Raji (cell line): ENCODE data around the gene GRM5.

Experiments used
- POLR2A ChIP-seq: IDR thresholded peaks from 2 replicates; pipeline ENCODE4 v1.6.1; 2011; ENCODE audit warnings: low read depth, low read length, control low read depth; ENCODE audit not compliant: insufficient read depth

GRM5 gene

GRCh38 chr11:88533001-88533400, 532.8 kb downstream of the GRM5 start:
- no peak for TF ChIP-seq POLR2A

GRCh38 chr11:88531831-88532230, 534.0 kb downstream of the GRM5 start:
- no peak for TF ChIP-seq POLR2A

- no peak for TF ChIP-seq POLR2A
Observed at GRCh38 chr11:88529426-88529825, 536.4 kb downstream of the GRM5 start.

GRCh38 chr11:88523386-88524071, 542.3 kb downstream of the GRM5 start:
- no peak for TF ChIP-seq POLR2A

GRCh38 chr11:88522624-88523385, 543.0 kb downstream of the GRM5 start:
- no peak for TF ChIP-seq POLR2A

- no peak for TF ChIP-seq POLR2A
Observed at GRCh38 chr11:88521799-88522201, 544.0 kb downstream of the GRM5 start.

- no peak for TF ChIP-seq POLR2A
Observed at GRCh38 chr11:88521399-88521798, 544.4 kb downstream of the GRM5 start.

- TF ChIP-seq POLR2A = no peak
Observed at GRCh38 chr11:88520391-88520790, 545.4 kb downstream of the GRM5 start.

GRCh38 chr11:88515002-88515401, 550.8 kb downstream of the GRM5 start:
- TF ChIP-seq POLR2A = no peak

- TF ChIP-seq POLR2A = no peak
Observed at GRCh38 chr11:88511006-88511405, 554.8 kb downstream of the GRM5 start.

- no peak for TF ChIP-seq POLR2A
Observed at GRCh38 chr11:88508759-88509581, 556.8 kb downstream of the GRM5 start.

- no peak for TF ChIP-seq POLR2A
Observed at GRCh38 chr11:88508418-88508758, 557.4 kb downstream of the GRM5 start.

GRCh38 chr11:88507771-88508417, 557.9 kb downstream of the GRM5 start:
- no peak for TF ChIP-seq POLR2A

GRCh38 chr11:88501541-88501940, 564.2 kb downstream of the GRM5 start:
- no peak for TF ChIP-seq POLR2A

- TF ChIP-seq POLR2A = no peak
Observed at GRCh38 chr11:88495836-88496235, 569.9 kb downstream of the GRM5 start.
